ENCODE results near the gene PRM3.
A peak's percentile ranks its signal among the peaks of the same experiment; 100 is the strongest.

PRM3 gene

GRCh38 chr16:11259655-11260595 lies 13.5 kb downstream of the PRM3 start:
- no peak overlapping the region for H2AFZ ChIP-seq (ENCODE audit: low read depth, low read length)
- H3K4me2 ChIP-seq (ENCODE audit: low read length, poor library complexity, severe bottlenecking) = no peak overlapping the region
- no peak overlapping the region for H2BK5ac ChIP-seq (ENCODE audit: low read depth, low read length, poor library complexity, severe bottlenecking)
- H2BK12ac ChIP-seq (ENCODE audit: low read length in 2 of 2) = no peak overlapping the region
- no peak overlapping the region for H3K23ac ChIP-seq (ENCODE audit: low read length in 2 of 2)
- H2AK5ac ChIP-seq (ENCODE audit: low read length, severe bottlenecking) = no peak overlapping the region
- DNase-seq = no peak
- H3K4me3 ChIP-seq (ENCODE audit: insufficient read depth in 1 of 2, low read depth in 1 of 2, low read length in 2 of 2) = no peak overlapping the region
- no peaks in the 10 kb centered on the region for H3K9me3 ChIP-seq (ENCODE audit: control insufficient read depth, low read length)
- H3K79me1 ChIP-seq (replicated peaks; ENCODE audit: low read length, poor library complexity, severe bottlenecking) = no peaks in the 10 kb centered on the region
- peaks cover 17% of the 10 kb centered on the region for H3K4me1 ChIP-seq (ENCODE audit: control insufficient read depth, insufficient read depth, low read depth, low read length)
- H3K27ac ChIP-seq (ENCODE audit: low read length, poor library complexity, severe bottlenecking) = no peak overlapping the region
- no peak overlapping the region for H3K14ac ChIP-seq (ENCODE audit: low read length in 2 of 2)
- no peak overlapping the region for H2BK15ac ChIP-seq (ENCODE audit: low read depth, poor library complexity, severe bottlenecking)
- 94% methylated on average over 12 of the region's 12 CpGs for WGBS
- no peak overlapping the region for H3K9ac ChIP-seq (ENCODE audit: low read length)
- no peak overlapping the region for H4K91ac ChIP-seq (ENCODE audit: low read length)
- peaks cover 0 to 20% of the 10 kb centered on the region in 2 experiments for H3K27me3 ChIP-seq (ENCODE audit: control insufficient read depth in 1 of 2, insufficient read depth in 1 of 2, low read length in 2 of 2)
- no peak overlapping the region for H3K18ac ChIP-seq (ENCODE audit: low read depth in 1 of 2, low read length in 2 of 2)
- peaks cover 0 to 2% of the 10 kb centered on the region in 2 experiments for H3K36me3 ChIP-seq (ENCODE audit: control insufficient read depth in 1 of 2, insufficient read depth in 2 of 2, low read depth in 1 of 2, low read length in 2 of 2)
- H3K4ac ChIP-seq (ENCODE audit: low read depth in 1 of 2, low read length in 2 of 2) = no peak overlapping the region
- H2BK120ac ChIP-seq (ENCODE audit: low read depth, low read length) = no peak overlapping the region
- no peak overlapping the region for H4K8ac ChIP-seq (ENCODE audit: low read length)

GRCh38 chr16:11258553-11259492 lies 14.6 kb downstream of the PRM3 start:
- no peak overlapping the region for H3K18ac ChIP-seq (ENCODE audit: low read depth in 1 of 2, low read length in 2 of 2)
- H3K9me3 ChIP-seq (ENCODE audit: control insufficient read depth, low read length) = no peaks in the 10 kb centered on the region
- H3K27ac ChIP-seq (ENCODE audit: low read length, poor library complexity, severe bottlenecking) = no peak overlapping the region
- H2BK15ac ChIP-seq (ENCODE audit: low read depth, poor library complexity, severe bottlenecking) = peak overlapping the region; percentile 54
- H2BK120ac ChIP-seq (ENCODE audit: low read depth, low read length) = no peak overlapping the region
- peaks cover 25% of the 10 kb centered on the region for H3K4me1 ChIP-seq (ENCODE audit: control insufficient read depth, insufficient read depth, low read depth, low read length)
- no peak overlapping the region for H4K91ac ChIP-seq (ENCODE audit: low read length)
- H3K79me1 ChIP-seq (replicated peaks; ENCODE audit: low read length, poor library complexity, severe bottlenecking) = no peaks in the 10 kb centered on the region
- H4K8ac ChIP-seq (ENCODE audit: low read length) = no peak overlapping the region
- peaks cover 0 to 14% of the 10 kb centered on the region in 2 experiments for H3K27me3 ChIP-seq (ENCODE audit: control insufficient read depth in 1 of 2, insufficient read depth in 1 of 2, low read length in 2 of 2)
- H3K14ac ChIP-seq (ENCODE audit: low read length in 2 of 2) = no peak overlapping the region
- H3K23ac ChIP-seq (ENCODE audit: low read length in 2 of 2) = no peak overlapping the region
- H2AFZ ChIP-seq (ENCODE audit: low read depth, low read length) = no peak overlapping the region
- no peak for DNase-seq
- H3K36me3 ChIP-seq (ENCODE audit: control insufficient read depth in 1 of 2, insufficient read depth in 2 of 2, low read depth in 1 of 2, low read length in 2 of 2) = peaks cover 0 to 10% of the 10 kb centered on the region in 2 experiments
- no peak overlapping the region for H3K4ac ChIP-seq (ENCODE audit: low read depth in 1 of 2, low read length in 2 of 2)
- H2AK5ac ChIP-seq (ENCODE audit: low read length, severe bottlenecking) = peak overlapping the region; percentile 50
- peak overlapping the region in 1 of 2 experiments; percentile 0 for H2BK12ac ChIP-seq (ENCODE audit: low read length in 2 of 2)
- H2BK5ac ChIP-seq (ENCODE audit: low read depth, low read length, poor library complexity, severe bottlenecking) = no peak overlapping the region
- H3K4me3 ChIP-seq (ENCODE audit: insufficient read depth in 1 of 2, low read depth in 1 of 2, low read length in 2 of 2) = peak overlapping the region in 1 of 2 experiments; percentile 65
- H3K9ac ChIP-seq (ENCODE audit: low read length) = peak overlapping the region; percentile 21
- WGBS = 85% methylated on average over 15 of the region's 15 CpGs
- H3K4me2 ChIP-seq (ENCODE audit: low read length, poor library complexity, severe bottlenecking) = no peak overlapping the region

- peaks cover 0 to 13% of the 10 kb centered on the region in 2 experiments for H3K27me3 ChIP-seq (ENCODE audit: control insufficient read depth in 1 of 2, insufficient read depth in 1 of 2, low read length in 2 of 2)
- H3K9ac ChIP-seq (ENCODE audit: low read length) = peak overlapping the region; percentile 98
- peak overlapping the region; percentile 31 to 44 for H3K4ac ChIP-seq (ENCODE audit: low read depth in 1 of 2, low read length in 2 of 2)
- H2AFZ ChIP-seq (ENCODE audit: low read depth, low read length) = no peak overlapping the region
- WGBS = 31% methylated on average over 18 of the region's 21 CpGs
- peaks cover 33% of the 10 kb centered on the region for H3K4me1 ChIP-seq (ENCODE audit: control insufficient read depth, insufficient read depth, low read depth, low read length)
- H3K27ac ChIP-seq (ENCODE audit: low read length, poor library complexity, severe bottlenecking) = peak overlapping the region; percentile 49
- H3K79me1 ChIP-seq (replicated peaks; ENCODE audit: low read length, poor library complexity, severe bottlenecking) = peaks cover 5% of the 10 kb centered on the region
- peak overlapping the region; percentile 73 for H2BK15ac ChIP-seq (ENCODE audit: low read depth, poor library complexity, severe bottlenecking)
- H3K23ac ChIP-seq (ENCODE audit: low read length in 2 of 2) = no peak overlapping the region
- H4K8ac ChIP-seq (ENCODE audit: low read length) = peak overlapping the region; percentile 29
- H3K9me3 ChIP-seq (ENCODE audit: control insufficient read depth, low read length) = no peaks in the 10 kb centered on the region
- peak overlapping the region; percentile 90 for H2BK120ac ChIP-seq (ENCODE audit: low read depth, low read length)
- no peak overlapping the region for H2BK5ac ChIP-seq (ENCODE audit: low read depth, low read length, poor library complexity, severe bottlenecking)
- H3K14ac ChIP-seq (ENCODE audit: low read length in 2 of 2) = peak overlapping the region in 1 of 2 experiments; percentile 21
- H2BK12ac ChIP-seq (ENCODE audit: low read length in 2 of 2) = peak overlapping the region; percentile 12 to 91
- H3K4me3 ChIP-seq (ENCODE audit: insufficient read depth in 1 of 2, low read depth in 1 of 2, low read length in 2 of 2) = peak overlapping the region; percentile 61 to 91
- peak overlapping the region; percentile 78 for H3K4me2 ChIP-seq (ENCODE audit: low read length, poor library complexity, severe bottlenecking)
- peak overlapping the region; percentile 28 for H2AK5ac ChIP-seq (ENCODE audit: low read length, severe bottlenecking)
- peaks cover 0 to 17% of the 10 kb centered on the region in 2 experiments for H3K36me3 ChIP-seq (ENCODE audit: control insufficient read depth in 1 of 2, insufficient read depth in 2 of 2, low read depth in 1 of 2, low read length in 2 of 2)
- peak overlapping the region; percentile 71 to 95 for H3K18ac ChIP-seq (ENCODE audit: low read depth in 1 of 2, low read length in 2 of 2)
- peak; percentile 87 for DNase-seq
- H4K91ac ChIP-seq (ENCODE audit: low read length) = peak overlapping the region; percentile 12
Observed at GRCh38 chr16:11257131-11257938, 16.1 kb downstream of the PRM3 start.

Data from mesenchymal stem cell (in vitro differentiated cells and primary cell).